ENCODE measurements around the gene STMN3. TPM values are rescaled to one million over a fixed set of nuclear protein-coding genes. Genes with fewer than 3 reads are reported as not detected.

The STMN3 gene
- total and polyA plus RNA-seq, 4 experiments from 2014 or later = 18.9 to 120 (median 70.1) TPM

DNA sequence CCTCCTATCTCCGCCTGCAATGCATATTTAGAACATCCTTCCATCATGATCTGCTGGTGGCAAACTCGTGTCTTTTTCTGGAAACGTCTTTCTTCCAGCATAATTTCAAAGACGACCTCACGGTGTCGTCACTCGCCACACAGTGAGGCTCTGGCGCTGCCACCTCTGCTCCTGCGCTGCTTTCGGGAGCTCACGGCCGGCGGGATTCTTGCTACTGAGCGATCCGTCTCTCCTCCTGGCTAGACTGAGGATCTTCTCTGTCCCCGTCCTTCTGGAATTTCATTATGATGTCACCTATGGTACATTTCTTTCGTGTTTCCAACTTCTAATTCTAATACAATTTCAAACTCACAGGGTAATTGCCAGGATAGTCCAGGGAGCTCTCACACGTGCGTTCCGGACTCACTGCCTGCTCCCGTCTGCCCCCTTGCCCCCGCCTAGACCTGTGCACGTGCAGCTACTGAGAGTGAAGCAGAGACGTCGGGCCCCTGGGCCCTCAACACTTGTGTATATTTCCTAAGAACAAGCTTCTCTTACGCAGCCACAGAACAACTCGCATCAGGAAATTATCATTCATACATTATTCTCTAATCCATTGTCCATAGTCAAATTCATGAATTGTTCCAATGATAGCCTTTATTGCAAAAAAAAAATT lies 53.7 kb downstream of the STMN3 start:
- no peaks in the 10 kb centered on the region for H3K9me3 ChIP-seq (ENCODE audit: control insufficient read depth in 1 of 2, low read length in 2 of 2)
- ChIA-PET POLR2A (ENCODE audit: partially characterized antibody) (interaction anchor here (2.1 kb wide), 1 partner anchor 28 kb away, joined by 5 read pairs; the partner anchor contains the start of gene GMEB2), CTCF (ENCODE audit: partially characterized antibody) (no interaction called here)
- Mint-ChIP-seq H3K9me3 (peaks cover 0 to 3% (median 0%) of the 10 kb centered on the region in 8 donors), H3K4me1 (peaks cover 0 to 13% (median 6%) of the 10 kb centered on the region in 4 donors), H3K27me3 (no peaks in the 10 kb centered on the region), H3K27ac (peak overlapping the region in 2 of 7 donors; percentile 36 to 53), H3K4me3 (no peak overlapping the region), H3K36me3 (peaks cover 39 to 43% of the 10 kb centered on the region in 2 donors)
- intact Hi-C loops (cut with micrococcal nuclease) = no loop called here
- DNase-seq = no peak
- H3K27ac ChIP-seq (ENCODE audit: low read depth, low read length) = no peak overlapping the region
- H3K4me1 ChIP-seq (ENCODE audit: insufficient read depth, low read length) = no peaks in the 10 kb centered on the region
- peaks cover 33% of the 10 kb centered on the region for H3K36me3 ChIP-seq (ENCODE audit: insufficient read depth, low read length)
- no peaks in the 10 kb centered on the region for H3K27me3 ChIP-seq (ENCODE audit: insufficient read depth, low read length)
- H3K4me3 ChIP-seq (ENCODE audit: low read length in 2 of 2) = no peak overlapping the region

DNA sequence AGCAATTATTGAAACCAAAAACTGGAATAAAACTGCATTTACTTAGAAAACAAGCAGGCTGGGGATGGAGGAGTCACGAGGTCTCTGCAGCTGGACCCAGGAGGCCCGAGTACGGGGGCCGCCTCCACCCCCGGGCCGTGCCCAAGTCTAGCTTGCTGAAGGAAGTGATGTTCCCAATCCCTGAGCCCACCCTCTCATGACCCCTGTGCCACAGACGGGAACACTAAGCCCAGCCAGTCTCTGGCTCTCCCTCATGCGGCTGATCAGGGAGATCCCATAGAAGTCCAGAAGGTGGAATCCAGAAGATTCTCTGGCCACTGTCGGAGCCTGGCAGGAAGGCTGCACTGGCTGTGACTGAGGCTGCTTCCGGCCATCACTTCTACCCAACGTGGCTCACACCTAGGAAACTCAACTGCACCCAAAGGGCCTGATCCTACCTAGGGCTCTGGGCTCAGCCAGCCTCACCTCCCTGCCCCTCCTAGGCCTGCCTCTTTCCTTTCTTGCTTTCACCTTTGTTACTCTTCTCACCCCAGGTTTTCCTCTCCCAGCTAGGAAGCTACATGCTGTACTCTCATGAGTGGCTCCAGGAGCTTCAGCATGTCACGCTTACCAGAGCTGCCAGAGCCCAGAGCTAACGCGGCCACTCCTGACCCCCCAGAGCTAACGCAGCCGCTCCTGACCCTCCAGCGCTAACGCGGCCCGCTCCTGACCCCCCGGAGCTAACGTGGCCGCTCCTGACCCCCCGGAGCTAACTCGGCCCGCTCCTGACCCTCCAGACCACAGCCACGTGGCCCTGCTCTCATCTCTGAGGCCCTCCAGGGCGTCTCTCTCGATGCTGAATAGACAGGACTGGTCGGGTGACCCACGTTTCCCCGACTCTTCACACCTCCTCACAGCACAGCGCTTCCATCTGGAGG lies 54.5 kb downstream of the STMN3 start:
- Mint-ChIP-seq H3K27ac (no peak overlapping the region), H3K36me3 (peaks cover 35 to 39% of the 10 kb centered on the region in 2 donors), H3K4me3 (no peak overlapping the region), H3K9me3 (peaks cover 0 to 3% (median 0%) of the 10 kb centered on the region in 8 donors), H3K4me1 (peaks cover 0 to 10% (median 5%) of the 10 kb centered on the region in 4 donors), H3K27me3 (no peaks in the 10 kb centered on the region)
- DNase-seq = no peak
- intact Hi-C loops (cut with micrococcal nuclease) = no loop called here
- no peak overlapping the region for H3K27ac ChIP-seq (ENCODE audit: low read depth, low read length)
- POLR2A ChIA-PET (ENCODE audit: partially characterized antibody) = interaction anchor here (2.1 kb wide), 1 partner anchor 28 kb away, joined by 5 read pairs; the partner anchor contains the start of gene GMEB2
- CTCF ChIA-PET (ENCODE audit: partially characterized antibody) = no interaction called here
- H3K27me3 ChIP-seq (ENCODE audit: insufficient read depth, low read length) = no peaks in the 10 kb centered on the region
- H3K36me3 ChIP-seq (ENCODE audit: insufficient read depth, low read length) = peaks cover 37% of the 10 kb centered on the region
- no peaks in the 10 kb centered on the region for H3K9me3 ChIP-seq (ENCODE audit: control insufficient read depth in 1 of 2, low read length in 2 of 2)
- H3K4me1 ChIP-seq (ENCODE audit: insufficient read depth, low read length) = no peaks in the 10 kb centered on the region
- H3K4me3 ChIP-seq (ENCODE audit: low read length in 2 of 2) = no peak overlapping the region

DNA sequence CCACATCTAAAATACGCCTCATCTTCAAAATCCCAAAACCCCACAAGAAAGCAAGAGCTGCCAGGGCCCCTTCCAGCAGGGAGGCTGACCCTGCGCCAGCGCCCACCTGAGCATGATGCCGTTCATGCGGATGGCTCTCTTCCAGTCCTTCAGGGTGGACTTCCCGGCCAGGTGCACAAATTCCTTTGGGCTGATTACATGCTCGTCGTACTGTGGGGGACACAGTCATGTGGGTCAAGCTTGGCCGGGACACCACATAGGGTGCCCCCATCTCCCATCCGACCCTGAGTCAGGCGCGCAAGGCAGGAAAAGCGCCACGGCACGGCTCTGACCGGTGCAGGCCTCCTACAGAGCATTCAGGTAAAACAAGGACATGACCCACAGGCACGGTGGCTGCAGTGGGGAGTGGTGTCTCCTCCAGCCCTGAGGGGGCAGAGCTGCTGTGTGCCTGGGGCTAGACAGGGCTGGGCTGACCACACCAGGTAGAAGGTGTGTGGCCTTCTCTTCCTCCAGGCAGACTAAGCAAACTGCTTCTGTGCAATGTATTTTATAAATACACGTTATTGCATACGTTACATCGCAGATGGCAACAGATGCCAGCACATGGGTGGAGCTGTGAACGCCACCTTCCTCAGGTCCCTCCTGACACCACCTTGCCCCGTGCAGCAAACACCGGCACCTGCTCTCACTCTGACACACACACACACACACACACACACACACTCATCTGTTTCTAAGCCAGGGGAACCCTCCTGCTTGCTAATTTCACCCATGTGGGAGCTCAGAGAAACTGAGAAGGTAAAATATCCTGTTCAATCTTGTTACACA lies 55.4 kb downstream of the STMN3 start:
- Mint-ChIP-seq H3K36me3 (peaks cover 38 to 43% of the 10 kb centered on the region in 2 donors), H3K27ac (peak overlapping the region in 1 of 7 donors; percentile 52), H3K27me3 (no peaks in the 10 kb centered on the region), H3K4me1 (peaks cover 0 to 7% (median 4%) of the 10 kb centered on the region in 4 donors), H3K9me3 (peaks cover 0 to 3% (median 0%) of the 10 kb centered on the region in 8 donors), H3K4me3 (no peak overlapping the region)
- POLR2A ChIA-PET (ENCODE audit: partially characterized antibody) = interaction anchor here (2.1 kb wide), 1 partner anchor 29 kb away, joined by 5 read pairs; the partner anchor contains the start of gene GMEB2
- DNase-seq = no peak
- Histone ChIP-seq H3K27ac (ENCODE audit: low read depth, low read length) (no peak overlapping the region), H3K27me3 (ENCODE audit: insufficient read depth, low read length) (no peaks in the 10 kb centered on the region), H3K36me3 (ENCODE audit: insufficient read depth, low read length) (peaks cover 43% of the 10 kb centered on the region), H3K9me3 (ENCODE audit: control insufficient read depth in 1 of 2, low read length in 2 of 2) (no peaks in the 10 kb centered on the region), H3K4me3 (ENCODE audit: low read length in 2 of 2) (no peak overlapping the region), H3K4me1 (ENCODE audit: insufficient read depth, low read length) (no peaks in the 10 kb centered on the region)
- CTCF ChIA-PET (ENCODE audit: partially characterized antibody) = no interaction called here
- intact Hi-C loops (cut with micrococcal nuclease) = no loop called here

- no peak overlapping the region for H3K27ac ChIP-seq (ENCODE audit: low read depth, low read length)
- ChIA-PET CTCF (ENCODE audit: partially characterized antibody) (no interaction called here), POLR2A (ENCODE audit: partially characterized antibody) (no interaction called here)
- Mint-ChIP-seq H3K4me1 (peaks cover 0 to 5% (median 2%) of the 10 kb centered on the region in 4 donors), H3K36me3 (peaks cover 36 to 40% of the 10 kb centered on the region in 2 donors), H3K27ac (no peak overlapping the region), H3K4me3 (no peak overlapping the region), H3K9me3 (peaks cover 0 to 3% (median 0%) of the 10 kb centered on the region in 8 donors), H3K27me3 (no peaks in the 10 kb centered on the region)
- intact Hi-C loops (cut with micrococcal nuclease) = no loop called here
- no peaks in the 10 kb centered on the region for H3K9me3 ChIP-seq (ENCODE audit: control insufficient read depth in 1 of 2, low read length in 2 of 2)
- no peaks in the 10 kb centered on the region for H3K27me3 ChIP-seq (ENCODE audit: insufficient read depth, low read length)
- peaks cover 46% of the 10 kb centered on the region for H3K36me3 ChIP-seq (ENCODE audit: insufficient read depth, low read length)
- H3K4me3 ChIP-seq (ENCODE audit: low read length in 2 of 2) = no peak overlapping the region
- no peak for DNase-seq
- H3K4me1 ChIP-seq (ENCODE audit: insufficient read depth, low read length) = no peaks in the 10 kb centered on the region
Observed at GRCh38 chr20:63596423-63596822, 56.8 kb downstream of the STMN3 start.

GRCh38 chr20:63595416-63596127 lies 57.7 kb downstream of the STMN3 start:
- CTCF ChIA-PET (ENCODE audit: partially characterized antibody) = no interaction called here
- peak overlapping the region in 1 of 7 donors; percentile 57 for H3K27ac Mint-ChIP-seq
- Histone ChIP-seq H3K27ac (ENCODE audit: low read depth, low read length) (no peak overlapping the region), H3K36me3 (ENCODE audit: insufficient read depth, low read length) (peaks cover 40% of the 10 kb centered on the region), H3K9me3 (ENCODE audit: control insufficient read depth in 1 of 2, low read length in 2 of 2) (no peaks in the 10 kb centered on the region), H3K4me3 (ENCODE audit: low read length in 2 of 2) (no peak overlapping the region), H3K4me1 (ENCODE audit: insufficient read depth, low read length) (no peaks in the 10 kb centered on the region), H3K27me3 (ENCODE audit: insufficient read depth, low read length) (no peaks in the 10 kb centered on the region)
- H3K4me3 Mint-ChIP-seq = no peak overlapping the region
- H3K9me3 Mint-ChIP-seq = peaks cover 0 to 3% (median 0%) of the 10 kb centered on the region in 8 donors
- H3K4me1 Mint-ChIP-seq = peaks cover 0 to 5% (median 2%) of the 10 kb centered on the region in 4 donors
- DNase-seq = no peak
- POLR2A ChIA-PET (ENCODE audit: partially characterized antibody) = no interaction called here
- no peaks in the 10 kb centered on the region for H3K27me3 Mint-ChIP-seq
- intact Hi-C loops (cut with micrococcal nuclease) = no loop called here
- peaks cover 39 to 43% of the 10 kb centered on the region in 2 donors for H3K36me3 Mint-ChIP-seq

GRCh38 chr20:63594043-63594561 lies 59.1 kb downstream of the STMN3 start:
- Histone ChIP-seq H3K27me3 (ENCODE audit: insufficient read depth, low read length) (no peaks in the 10 kb centered on the region), H3K9me3 (ENCODE audit: control insufficient read depth in 1 of 2, low read length in 2 of 2) (no peaks in the 10 kb centered on the region), H3K4me3 (ENCODE audit: low read length in 2 of 2) (no peak overlapping the region), H3K4me1 (ENCODE audit: insufficient read depth, low read length) (no peaks in the 10 kb centered on the region), H3K27ac (ENCODE audit: low read depth, low read length) (no peak overlapping the region), H3K36me3 (ENCODE audit: insufficient read depth, low read length) (peaks cover 40% of the 10 kb centered on the region)
- peaks cover 0 to 2% (median 0%) of the 10 kb centered on the region in 4 donors for H3K4me1 Mint-ChIP-seq
- ChIA-PET CTCF (ENCODE audit: partially characterized antibody) (no interaction called here), POLR2A (ENCODE audit: partially characterized antibody) (no interaction called here)
- H3K27ac Mint-ChIP-seq = no peak overlapping the region
- intact Hi-C loops (cut with micrococcal nuclease) = no loop called here
- H3K9me3 Mint-ChIP-seq = peaks cover 0 to 2% (median 0%) of the 10 kb centered on the region in 8 donors
- H3K36me3 Mint-ChIP-seq = peaks cover 36 to 44% of the 10 kb centered on the region in 2 donors
- no peak overlapping the region for H3K4me3 Mint-ChIP-seq
- no peak for DNase-seq
- no peaks in the 10 kb centered on the region for H3K27me3 Mint-ChIP-seq

All from CD4-positive, alpha-beta memory T cell (primary cell).